ENCODE results near the gene CACNA1H.
"Not testable (repeated sequence)": the region's sequence is repeated elsewhere in the genome, so short reads cannot be mapped to it uniquely, and the experiment has no call there.

Gene CACNA1H

GRCh38 chr16:1215574-1216295 lies 62.8 kb downstream of the CACNA1H start:
- no peak for DNase-seq

GRCh38 chr16:1216296-1216619 lies 63.4 kb downstream of the CACNA1H start:
- DNase-seq: no peak

- DNase-seq: no peak
Observed at GRCh38 chr16:1216681-1217400, 63.9 kb downstream of the CACNA1H start.

- no peak for DNase-seq
Observed at GRCh38 chr16:1217526-1217925, 64.6 kb downstream of the CACNA1H start.

- DNase-seq: no peak
Observed at GRCh38 chr16:1218061-1218929, 65.4 kb downstream of the CACNA1H start.

GRCh38 chr16:1218930-1219611 lies 66.2 kb downstream of the CACNA1H start:
- no peak for DNase-seq

- DNase-seq: no peak
Observed at GRCh38 chr16:1220098-1220728, 67.3 kb downstream of the CACNA1H start.

GRCh38 chr16:1220841-1221627 lies 68.1 kb downstream of the CACNA1H start:
- DNase-seq: no peak

- no peak for DNase-seq
Observed at GRCh38 chr16:1221628-1222552, 69.0 kb downstream of the CACNA1H start.

- no peak for DNase-seq
Observed at GRCh38 chr16:1222553-1223354, 69.8 kb downstream of the CACNA1H start.

- DNase-seq: no peak
Observed at GRCh38 chr16:1223355-1224214, 70.7 kb downstream of the CACNA1H start.

GRCh38 chr16:1224558-1224957 lies 71.7 kb downstream of the CACNA1H start:
- no peak for DNase-seq

GRCh38 chr16:1225051-1225451 lies 72.1 kb downstream of the CACNA1H start, which contains the start of gene TPSG1:
Gene TPSG1, minus strand, starts transcription at chr16:1225268. Its CDS starts 16 bp downstream, at chr16:1225252.
- no peak for DNase-seq

- DNase-seq: not testable (repeated sequence)
Observed at GRCh38 chr16:1225728-1226311, 72.9 kb downstream of the CACNA1H start.

- not testable (repeated sequence) for DNase-seq
Observed at GRCh38 chr16:1226692-1227091, 73.8 kb downstream of the CACNA1H start.

- not testable (repeated sequence) for DNase-seq
Observed at GRCh38 chr16:1228227-1228626, 75.3 kb downstream of the CACNA1H start.

- DNase-seq: not testable (repeated sequence)
Observed at GRCh38 chr16:1229476-1229875, 76.6 kb downstream of the CACNA1H start.

- not testable (repeated sequence) for DNase-seq
Observed at GRCh38 chr16:1230084-1230470, 77.2 kb downstream of the CACNA1H start, which contains the start of gene TPSB2. Gene TPSB2, minus strand, starts transcription at chr16:1230184. Its CDS starts 233 bp downstream, at chr16:1229951.
